Head of caudate nucleus (tissue), 42 donors: Measurements from ENCODE around the gene LIPN.

Experiments
- DNase-seq, 42 donors: peaks; one replicate each; pipeline versions ENCODE4 v3.0.0 to v3.0.0-alpha.2; 2020 to 2021; ENCODE audit warnings: mixed read lengths in 7 of 42
- intact Hi-C: fragments of 100-400 bp; cut with DNase I; formaldehyde crosslinking; loops from one replicate; pipeline ENCODE4 v1.15.0; 2022

The LIPN gene

GRCh38 chr10:88769384-88769783 is 9.6 kb downstream of the LIPN start:
- intact Hi-C loops: no loop called here
- no peak for DNase-seq

DNA sequence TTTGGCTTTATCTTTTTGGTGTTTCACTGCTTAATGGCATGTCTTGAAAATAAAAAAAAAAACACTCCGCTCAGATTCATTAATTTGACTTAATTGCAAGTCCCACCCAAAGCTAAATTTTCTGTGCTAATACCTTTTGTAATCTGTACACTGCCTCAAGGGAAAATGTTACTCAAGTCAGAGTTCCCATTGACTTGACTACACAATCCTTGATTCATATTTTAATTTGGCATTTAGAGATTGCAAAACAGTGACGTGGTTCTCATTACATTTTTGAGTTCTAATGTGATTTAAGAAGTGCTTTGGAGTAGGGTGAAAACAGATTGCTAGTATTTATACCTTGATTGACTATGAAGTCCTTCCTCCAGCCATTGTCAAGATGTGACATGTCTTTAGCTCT is 21.4 kb downstream of the LIPN start:
- DNase-seq: no peak
- intact Hi-C loops: no loop called here

DNA sequence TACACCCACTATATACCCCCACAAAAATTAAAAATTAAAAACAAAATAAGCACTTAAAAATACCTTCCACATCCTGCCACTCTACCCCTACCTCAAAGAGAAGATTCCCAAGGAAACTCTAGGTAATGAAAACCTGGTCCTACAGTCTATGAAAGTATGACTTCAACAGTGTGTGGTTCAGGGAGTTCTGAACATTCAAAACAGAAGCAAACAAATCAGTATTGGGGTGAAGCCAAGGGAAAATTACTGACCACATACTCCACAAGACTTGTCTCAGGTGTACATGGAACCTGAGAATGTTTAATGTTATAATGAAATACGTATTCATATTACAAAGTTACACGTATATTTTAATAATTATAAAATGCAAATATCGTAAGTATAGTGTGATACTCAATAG is 22.4 kb downstream of the LIPN start:
- DNase-seq: no peak
- intact Hi-C loops: no loop called here

GRCh38 chr10:88783724-88784123 is 23.9 kb downstream of the LIPN start:
- no peak for DNase-seq
- intact Hi-C loops: no loop called here

DNA sequence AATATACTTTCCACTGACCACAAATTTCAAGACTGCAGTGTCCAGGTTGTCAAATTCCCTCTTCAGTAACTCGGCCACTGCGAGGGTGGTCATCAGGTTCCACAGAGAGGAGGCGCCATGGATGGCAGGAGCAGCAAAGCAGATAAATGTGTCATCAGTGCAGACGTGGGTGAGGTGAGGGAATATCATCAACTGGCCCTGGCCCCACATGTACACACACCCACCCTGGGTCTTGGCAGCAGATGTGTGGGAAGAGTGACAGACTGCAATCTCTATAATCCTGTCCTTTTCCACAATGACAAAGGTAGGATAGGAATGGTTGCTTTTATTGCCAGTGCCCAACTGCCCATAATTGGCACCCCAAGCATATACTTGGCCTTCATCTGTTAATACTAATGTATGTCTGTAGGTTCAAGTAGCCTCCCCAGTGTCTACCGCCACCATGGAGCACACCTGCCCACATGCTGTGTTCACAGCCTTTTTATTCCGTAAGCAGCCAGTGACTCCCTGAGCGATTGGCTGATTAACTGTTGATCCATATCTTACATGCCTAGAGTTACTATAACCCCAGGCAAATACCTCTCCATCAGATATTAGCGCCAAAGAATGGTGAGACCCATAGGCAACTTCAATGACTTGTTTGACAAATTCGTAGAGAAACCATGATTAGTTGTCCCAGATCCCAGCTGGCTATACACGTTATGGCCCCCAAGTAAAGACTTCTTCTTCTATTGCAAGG is 26.4 kb downstream of the LIPN start:
- intact Hi-C loops: no loop called here
- no peak for DNase-seq

DNA sequence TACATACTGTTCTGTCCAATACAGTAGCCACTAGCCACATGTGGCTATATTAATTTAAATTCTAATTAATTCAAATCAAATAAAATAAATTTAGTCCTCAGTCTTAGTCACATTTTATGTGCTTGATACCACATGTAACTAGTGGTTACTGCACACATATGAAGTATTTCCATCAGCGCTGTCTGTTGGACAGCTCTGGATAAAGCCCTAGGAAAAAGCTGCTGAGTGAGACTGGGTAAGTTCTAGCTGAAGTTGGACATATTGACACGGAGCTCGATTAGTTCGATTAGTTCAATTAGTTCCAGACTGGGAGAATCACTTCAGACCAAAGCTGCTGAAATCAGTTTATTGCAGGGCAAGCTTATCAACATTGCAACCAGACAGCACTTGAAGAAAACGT is 27.6 kb downstream of the LIPN start:
- no peak for DNase-seq
- intact Hi-C loops: no loop called here

GRCh38 chr10:88788924-88789323 is 29.1 kb downstream of the LIPN start:
- no peak for DNase-seq
- intact Hi-C loops: no loop called here

GRCh38 chr10:88791924-88792323 is 32.1 kb downstream of the LIPN start:
- intact Hi-C loops: no loop called here
- DNase-seq: peak in 1 of 42 donors; percentile 17

GRCh38 chr10:88792661-88793060 is 32.8 kb downstream of the LIPN start:
- peak in 34 of 42 donors; percentile 7 to 66 (median 30) for DNase-seq
- intact Hi-C loops: no loop called here

- intact Hi-C loops: no loop called here
- DNase-seq: no peak
These were observed 34.0 kb downstream of the LIPN start for GRCh38 chr10:88793712-88794299.

GRCh38 chr10:88794731-88795130 is 34.9 kb downstream of the LIPN start:
- intact Hi-C loops: no loop called here
- no peak for DNase-seq

GRCh38 chr10:88800152-88801125 is 40.6 kb downstream of the LIPN start:
- intact Hi-C loops: no loop called here
- peak in 2 of 42 donors; percentile 9 to 14 for DNase-seq

GRCh38 chr10:88802523-88803285 is 42.9 kb downstream of the LIPN start, which contains the start of gene LIPM:
Gene LIPM, plus strand, starts transcription at chr10:88802730. Its CDS starts 167 bp downstream, at chr10:88802897.
- no peak for DNase-seq
- intact Hi-C loops: no loop called here

DNA sequence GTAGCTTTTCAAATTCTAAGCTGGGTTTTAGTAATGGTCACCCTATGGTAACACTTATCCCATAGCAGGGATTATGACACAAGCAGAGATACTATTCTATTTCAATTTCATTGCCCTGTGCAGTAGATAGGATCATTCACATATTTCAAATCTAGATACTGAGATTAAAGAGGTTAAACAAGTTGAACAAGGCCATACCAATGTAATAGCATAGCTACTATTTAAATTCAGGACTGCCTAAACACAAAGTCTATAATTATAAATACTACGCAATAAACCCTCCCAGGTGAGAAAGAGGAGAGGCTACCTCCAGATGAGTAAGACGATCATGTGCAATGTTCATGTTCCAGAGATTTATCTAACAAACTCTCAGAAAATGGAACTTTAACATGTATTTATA is 43.8 kb downstream of the LIPN start:
- no peak for DNase-seq
- intact Hi-C loops: no loop called here

GRCh38 chr10:88804083-88804812 is 44.4 kb downstream of the LIPN start:
- intact Hi-C loops: no loop called here
- DNase-seq: no peak

- intact Hi-C loops: no loop called here
- no peak for DNase-seq
These were observed 45.5 kb downstream of the LIPN start for GRCh38 chr10:88805361-88805760.

- intact Hi-C loops: no loop called here
- no peak for DNase-seq
These were observed 46.1 kb downstream of the LIPN start for GRCh38 chr10:88805924-88806323.

DNA sequence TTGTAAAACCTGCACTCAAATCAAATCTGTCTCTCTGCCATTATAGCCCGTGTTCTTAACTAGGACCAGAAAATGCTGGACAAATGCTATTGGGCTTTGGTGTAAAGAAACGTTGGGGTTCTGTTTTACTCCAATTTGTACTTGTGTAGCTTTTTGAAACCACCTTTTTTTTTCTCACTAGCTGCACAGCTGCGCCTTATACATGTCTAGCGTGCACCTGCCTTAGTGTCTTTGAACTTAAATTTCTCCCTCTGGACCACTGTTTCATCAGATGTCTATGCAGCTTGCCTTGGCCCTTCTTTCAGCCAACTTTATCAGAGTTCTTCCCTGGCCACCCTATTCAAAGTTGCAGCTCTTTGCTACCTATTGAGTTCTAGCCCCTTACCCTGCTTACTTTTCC is 49.8 kb downstream of the LIPN start:
- intact Hi-C loops: no loop called here
- no peak for DNase-seq
